ENCODE measurements around the gene CACNA1B.

CACNA1B gene

GRCh38 chr9:138060365-138060764 lies 182.8 kb downstream of the CACNA1B start:
- DNase-seq, result no peak

GRCh38 chr9:138060881-138061280 lies 183.3 kb downstream of the CACNA1B start:
- no peak for DNase-seq

GRCh38 chr9:138061631-138062030 lies 184.0 kb downstream of the CACNA1B start:
- DNase-seq, result no peak

- DNase-seq, result no peak
Measured at GRCh38 chr9:138062196-138062595, 184.6 kb downstream of the CACNA1B start.

- no peak for DNase-seq
Measured at GRCh38 chr9:138063033-138063432, 185.5 kb downstream of the CACNA1B start.

DNA sequence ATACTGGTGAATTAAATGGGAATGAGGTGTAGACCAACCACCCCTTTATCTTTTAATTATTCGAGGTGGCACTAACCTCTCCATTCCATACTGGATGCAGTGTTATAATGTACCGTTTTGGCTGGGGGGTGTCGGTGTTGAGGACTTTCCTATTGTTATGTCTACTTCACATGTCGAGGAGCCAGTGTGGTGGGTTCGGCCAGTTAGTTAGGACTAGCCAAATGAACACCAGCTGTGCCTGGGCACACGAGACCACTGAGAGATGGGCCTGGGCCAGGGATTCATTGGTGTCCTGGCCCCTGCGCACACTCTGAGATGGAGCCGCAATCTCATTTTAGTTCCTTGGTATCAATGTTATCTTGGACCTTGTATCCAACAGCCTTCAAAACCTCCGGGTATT lies 186.2 kb downstream of the CACNA1B start:
- DNase-seq, result no peak

DNA sequence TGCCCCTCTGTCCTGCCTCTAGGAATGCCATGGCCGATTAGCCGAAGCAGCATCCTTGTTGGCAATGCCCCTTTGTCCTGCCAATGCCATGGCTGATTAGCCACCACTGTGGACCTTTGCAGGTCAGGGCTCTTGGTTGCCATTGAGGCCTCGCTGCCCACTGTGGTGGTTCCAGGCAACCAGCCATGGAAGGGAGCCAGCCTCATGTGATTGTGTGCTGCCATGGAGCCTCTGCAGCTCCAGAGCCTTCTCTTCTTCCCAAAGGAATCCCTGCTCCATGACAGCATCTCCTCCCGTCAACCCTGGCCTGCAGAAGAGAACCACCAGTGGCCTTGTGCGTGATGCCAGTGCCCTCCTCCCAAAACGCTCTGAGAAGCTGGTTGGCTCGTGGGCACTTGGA lies 187.0 kb downstream of the CACNA1B start:
- DNase-seq, result no peak

DNA sequence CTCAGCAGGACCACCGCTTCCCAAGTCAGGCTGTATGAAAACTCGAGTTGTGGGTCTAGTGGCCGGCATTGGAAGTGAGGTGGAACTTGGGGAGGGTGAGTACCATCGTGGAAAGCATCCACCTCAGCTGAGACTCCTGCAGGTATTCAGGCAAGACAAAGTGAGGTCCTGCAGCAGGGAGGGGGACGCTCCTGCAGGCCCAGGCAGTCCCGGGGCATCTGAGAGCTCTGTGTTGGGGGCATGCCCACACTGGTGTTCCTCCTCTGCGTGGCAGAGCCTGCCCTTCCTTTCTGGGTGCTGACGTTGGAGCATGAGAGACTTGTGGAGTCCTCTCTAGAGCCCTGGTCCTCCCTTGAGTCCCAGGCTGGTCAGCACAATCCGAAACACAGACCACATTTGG lies 187.7 kb downstream of the CACNA1B start:
- DNase-seq, result no peak

GRCh38 chr9:138066049-138066448 lies 188.5 kb downstream of the CACNA1B start:
- DNase-seq, result no peak

- no peak for DNase-seq
Measured at GRCh38 chr9:138067613-138068367, 190.2 kb downstream of the CACNA1B start.

- no peak for DNase-seq
Measured at GRCh38 chr9:138068601-138069035, 191.0 kb downstream of the CACNA1B start.

DNA sequence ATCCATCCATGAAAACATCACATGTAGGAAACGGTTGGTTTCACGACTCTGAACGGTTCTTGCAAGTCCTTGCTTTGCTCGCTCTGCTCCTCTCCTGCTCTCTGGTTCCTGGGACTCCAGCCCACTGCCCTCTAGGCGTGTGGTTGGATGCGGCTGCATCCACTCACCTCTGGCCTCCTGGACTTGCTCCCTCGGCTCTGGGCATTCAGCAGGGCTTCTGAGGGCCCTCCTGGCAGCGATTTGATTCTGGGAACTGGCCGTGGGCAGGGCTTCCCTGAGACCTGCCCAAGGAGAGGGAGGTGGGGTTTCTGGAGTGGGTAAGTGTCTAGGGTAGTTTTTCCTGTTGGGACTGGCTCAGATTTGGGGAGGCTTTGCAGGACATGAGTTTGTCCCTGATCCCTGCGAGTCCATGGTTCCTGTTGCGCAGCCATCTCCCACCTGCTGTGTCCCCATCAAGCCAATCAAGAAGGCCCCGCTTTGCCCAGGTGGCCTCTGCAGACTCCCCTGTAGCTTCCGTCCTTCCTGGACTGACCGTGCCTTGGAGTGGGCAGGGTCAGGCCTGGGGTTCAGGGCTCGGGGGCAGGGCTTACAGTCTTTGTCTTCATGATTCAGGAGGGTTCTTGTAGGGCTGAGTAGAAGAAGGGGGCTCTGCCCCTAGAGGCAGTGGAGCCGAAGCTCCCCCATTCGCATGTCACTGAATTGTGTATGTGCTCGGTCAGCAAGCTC lies 192.3 kb downstream of the CACNA1B start:
- no peak for DNase-seq

- no peak for DNase-seq
Measured at GRCh38 chr9:138070815-138071214, 193.2 kb downstream of the CACNA1B start.

- DNase-seq, result no peak
Measured at GRCh38 chr9:138071292-138071691, 193.7 kb downstream of the CACNA1B start.

DNA sequence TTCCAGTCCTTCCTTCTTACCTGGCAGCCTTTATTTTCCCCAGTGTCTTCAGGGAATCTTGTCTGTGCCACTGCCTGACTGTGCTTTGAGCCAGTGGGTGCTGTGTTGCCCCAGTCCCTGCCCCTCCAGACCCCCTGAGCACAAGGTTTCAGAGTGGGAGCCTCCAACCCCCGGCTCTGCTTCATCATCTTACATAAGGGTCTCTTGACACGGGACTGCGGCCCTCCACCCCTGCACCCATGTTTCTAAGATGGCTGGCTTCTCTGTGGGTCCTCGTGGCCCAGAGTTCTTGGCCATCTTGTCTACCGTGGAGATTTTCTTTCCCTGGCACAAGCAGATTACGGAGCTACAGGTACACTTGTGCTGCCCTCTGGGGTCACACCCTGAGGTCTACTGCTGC lies 194.1 kb downstream of the CACNA1B start:
- DNase-seq, result no peak

DNA sequence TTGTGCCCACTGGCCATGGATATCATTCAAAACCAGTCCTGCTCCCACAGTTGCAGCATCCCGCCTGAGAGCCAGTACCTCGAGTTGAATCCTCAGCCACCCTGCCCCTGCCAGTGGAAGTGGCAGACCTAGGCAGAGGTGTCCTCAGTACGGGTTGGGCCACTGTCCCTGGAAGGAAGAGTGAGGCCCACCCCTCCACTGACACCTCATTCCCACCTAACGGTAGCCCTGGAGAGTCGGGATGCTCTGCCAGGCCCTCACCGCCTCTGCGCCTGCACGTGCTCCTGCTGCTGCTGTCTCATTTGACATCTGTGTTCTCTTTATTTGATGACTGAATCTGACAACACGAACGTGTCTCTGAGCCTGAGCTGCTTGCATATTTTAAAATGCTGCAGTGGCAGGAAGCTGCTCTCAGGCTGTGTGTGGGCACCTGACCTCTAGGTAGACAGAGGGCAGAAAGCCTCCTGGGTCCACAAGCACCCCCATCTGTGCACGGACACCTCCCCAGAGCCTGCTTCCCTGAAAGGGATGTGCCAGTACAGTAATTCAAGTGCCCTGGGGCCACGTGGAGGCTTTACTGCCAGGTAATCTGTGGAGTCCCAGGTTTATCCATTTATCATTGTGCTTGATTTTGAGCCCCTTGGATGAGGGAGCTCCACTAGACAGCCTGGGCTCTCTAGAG lies 194.7 kb downstream of the CACNA1B start:
- no peak for DNase-seq

GRCh38 chr9:138072897-138073296 lies 195.3 kb downstream of the CACNA1B start:
- DNase-seq, result no peak

DNA sequence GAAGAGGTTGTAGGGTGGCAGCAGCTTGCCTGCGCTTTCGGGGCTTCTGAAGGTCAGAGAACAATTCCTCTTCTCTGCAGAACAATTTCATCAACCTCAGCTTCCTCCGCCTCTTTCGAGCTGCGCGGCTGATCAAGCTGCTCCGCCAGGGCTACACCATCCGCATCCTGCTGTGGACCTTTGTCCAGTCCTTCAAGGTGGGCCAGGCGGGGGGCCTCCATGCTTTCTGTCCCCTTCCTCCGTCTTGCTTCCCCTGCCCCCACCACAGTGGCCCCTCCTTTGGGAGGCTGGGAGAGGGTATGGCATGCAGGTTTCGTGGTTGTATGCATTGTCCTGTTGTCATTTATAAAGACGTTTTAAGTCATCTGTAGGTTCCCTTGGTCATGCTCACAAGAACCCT lies 195.8 kb downstream of the CACNA1B start:
- no peak for DNase-seq

- no peak for DNase-seq
Measured at GRCh38 chr9:138073808-138074207, 196.2 kb downstream of the CACNA1B start.

DNA sequence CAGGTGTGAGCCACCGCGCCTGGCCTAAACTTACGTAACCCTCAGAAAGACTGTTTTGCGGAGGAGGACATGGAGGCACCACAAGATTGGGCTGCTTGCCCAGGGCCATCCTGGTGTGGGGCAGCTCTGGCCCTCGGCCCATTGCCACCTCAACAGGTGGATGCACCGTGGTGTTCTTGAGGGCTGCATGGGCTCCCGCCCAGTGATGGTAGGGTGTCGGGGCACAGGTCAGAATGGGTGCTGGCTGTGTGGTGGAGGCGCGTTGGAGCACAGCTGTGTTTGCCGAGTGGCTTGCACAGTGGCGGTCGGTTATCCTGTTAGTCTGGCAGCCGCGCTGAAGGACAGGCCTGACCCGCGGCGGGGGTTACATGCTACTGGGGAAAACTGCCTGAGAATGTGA lies 196.9 kb downstream of the CACNA1B start:
- DNase-seq, result no peak

DNA sequence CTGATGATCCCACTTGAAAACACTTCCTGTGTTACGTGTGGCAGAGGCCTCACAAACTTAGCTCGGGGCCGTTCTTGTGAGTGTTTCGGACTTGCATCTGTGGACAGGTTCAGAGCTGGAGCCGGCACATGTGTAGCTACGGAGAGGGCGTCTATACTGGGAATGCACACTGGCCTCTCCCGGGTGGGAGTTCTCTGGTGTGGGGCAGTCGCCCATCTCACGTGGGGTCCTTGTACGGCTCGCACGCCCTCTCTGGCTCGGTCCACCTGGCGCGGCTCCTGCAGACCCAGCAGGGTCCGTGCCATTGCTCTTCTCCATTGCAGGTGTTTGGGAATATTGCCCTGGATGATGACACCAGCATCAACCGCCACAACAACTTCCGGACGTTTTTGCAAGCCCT lies 197.9 kb downstream of the CACNA1B start:
- DNase-seq, result no peak

DNA sequence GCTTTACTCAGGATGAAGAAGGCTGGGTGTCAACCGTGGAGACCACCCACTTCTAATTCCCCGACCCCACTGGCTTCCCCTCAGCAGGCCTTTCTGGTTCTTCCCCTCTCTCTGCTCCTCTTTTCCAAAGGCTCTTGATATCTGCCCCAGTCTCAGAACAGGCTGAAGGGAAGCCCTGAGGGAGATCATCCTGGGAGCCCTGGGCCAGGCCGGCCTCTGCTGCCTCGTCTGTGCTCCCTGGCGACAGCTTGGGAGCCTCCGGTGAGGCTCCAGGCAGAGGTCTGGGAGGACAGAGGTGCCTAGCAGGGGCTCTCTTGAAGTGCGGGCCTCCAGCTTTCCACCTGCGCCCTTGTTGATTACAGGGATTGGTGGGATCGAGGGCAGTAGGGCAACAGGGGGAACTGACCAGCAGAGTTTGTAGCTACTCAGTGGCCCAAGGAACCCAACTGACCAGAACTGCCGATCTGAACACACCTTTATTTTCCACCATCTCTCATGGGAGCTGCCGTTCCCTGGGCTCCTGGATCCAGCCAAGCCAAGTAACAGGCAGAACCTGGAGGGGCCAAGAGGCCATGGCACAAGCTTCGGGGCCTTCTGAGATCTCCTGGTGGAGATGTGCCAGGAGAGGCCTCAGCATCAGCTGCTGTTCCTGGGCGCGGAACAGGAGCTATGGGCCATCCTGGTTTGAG lies 198.5 kb downstream of the CACNA1B start:
- DNase-seq, result no peak

- no peak for DNase-seq
Measured at GRCh38 chr9:138076650-138077009, 199.0 kb downstream of the CACNA1B start.

Measured in hippocampal formation (tissue), 2 donors.